Psoas muscle (tissue), 8 donors: ENCODE data around the gene TMF1. TPM values are rescaled to one million over a fixed set of nuclear protein-coding genes. Genes with fewer than 3 reads are reported as not detected.

ENCODE experiments used
- ATAC-seq, 4 donors: fragments of 200-7000 bp; cut with Tn5 transposase; one replicate each; pipeline ENCODE4 v1.9.1; 2020; ENCODE audit warnings: moderate library complexity in 3 of 4, mild to moderate bottlenecking in 2 of 4
- DNase-seq, 2 donors: peaks; one replicate each; pipeline ENCODE4 v3.0.0-alpha.2; 2020
- H3K27ac ChIP-seq: fragments of 200-600 bp; one replicate; pipeline ENCODE4 v1.8.0; 2022
- H3K27me3 ChIP-seq, 3 donors: fragments of 200-600 bp in 1 of 3; one replicate each; pipeline versions ENCODE4 v1.6.1 to v1.8.0; 2013 to 2022; ENCODE audit warnings: low read length in 2 of 3, mild to moderate bottlenecking in 2 of 3, moderate library complexity in 1 of 3; ENCODE audit not compliant: insufficient read depth in 3 of 3
- H3K36me3 ChIP-seq, 2 donors: fragments of 200-600 bp in 1 of 2; one replicate each; pipeline versions ENCODE4 v1.6.1 to v1.8.0; 2013 to 2022; ENCODE audit warnings: low read depth in 1 of 2, mild to moderate bottlenecking in 1 of 2, moderate library complexity in 1 of 2; ENCODE audit not compliant: insufficient read depth in 1 of 2
- H3K4me1 ChIP-seq: fragments of 200-600 bp; one replicate; pipeline ENCODE4 v1.8.0; 2022
- H3K4me3 ChIP-seq: fragments of 200-600 bp; one replicate; pipeline ENCODE4 v1.8.0; 2022; ENCODE audit warnings: mild to moderate bottlenecking
- H3K9me3 ChIP-seq: fragments of 200-600 bp; one replicate; pipeline ENCODE4 v1.8.0; 2022
- WGBS, 3 donors: extraction: QIAGEN DNeasy Blood & Tissue Kit; methylation state at CpG; one replicate each; pipeline versions ENCODE4 v1.1.6 to v1.1.7; 2013; 5-methylcytosine and 5-hydroxymethylcytosine counted together
- intact Hi-C, 2 donors: fragments of 100-400 bp; cut with DNase I; formaldehyde crosslinking; loops; one replicate each; pipeline versions ENCODE4 v1.11.0 to v1.14.2; 2022
- polyA plus RNA-seq, 3 donors: library from polyadenylated mRNA; stranded (reverse); fragments of 200-250 nt; gene quantifications; one replicate each; pipeline ENCODE4 v1.2.3, GENCODE V29; 2013
- total RNA-seq, 4 donors: library from RNA; stranded (reverse); fragmentation: NEBNext Ultra II Directional in 2 of 4; extraction: Animal tissue kit (Norgen Biotek cat#: 25700) in 2 of 4; gene quantifications; one replicate each; pipeline versions ENCODE4 v1.2.1 to v1.2.4, GENCODE V29; 2021 to 2023
- TF ChIP-seq, protein P1 (sequence below): fragments of 200-600 bp; IDR thresholded peaks from one replicate; pipeline ENCODE4 v1.8.0; 2022; ENCODE audit warnings: antibody characterized with exemption
- donor health status: healthy with polysubstance abuse.
- donor health status: DM: no; HTN: no; CAD: no; lungs with moderate emphysema.
- donor health status: Bipolar disorder and iron deficiency.
- donor health status: healthy.
- donor health status: DM: yes; HTN: yes; CAD: no.
- donor health status: DM: no; HTN: no; CAD: no.
- donor health status: DM: no; HTN: no; CAD: no.
- donor health status: DM: yes; HTN: yes; CAD: no.

Gene TMF1
- total and polyA plus RNA-seq, 7 donors: 6.7 to 31.5 (median 25.9) TPM

DNA sequence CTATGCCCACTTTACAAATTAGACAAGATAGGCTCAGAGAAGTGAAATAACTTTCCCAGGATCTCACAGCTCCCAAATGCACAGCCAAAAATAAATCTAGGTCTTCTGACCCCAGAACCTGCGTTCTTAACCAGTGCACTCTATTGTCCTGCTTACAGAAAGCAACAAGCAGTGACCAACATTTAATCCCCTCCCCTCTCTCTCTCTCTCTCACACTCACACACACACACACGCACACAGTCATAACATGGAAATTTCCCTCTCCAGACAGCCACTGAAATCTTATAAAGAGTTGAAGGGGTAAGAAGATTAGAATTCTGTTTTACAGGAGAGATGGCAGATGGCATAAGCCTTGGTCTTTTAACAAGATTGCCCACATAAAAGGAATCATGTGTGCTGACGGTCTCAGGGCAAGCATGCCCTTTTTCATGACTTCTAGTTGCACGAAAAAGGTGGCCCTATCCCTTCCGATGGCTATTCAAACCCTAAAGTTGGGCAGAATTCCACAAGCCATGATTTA is 68.1 kb downstream of the TMF1 start:
- Histone ChIP-seq H3K9me3 (no peaks in the 10 kb centered on the region), H3K36me3 (peaks cover 37 to 100% of the 10 kb centered on the region in 2 donors), H3K4me3 (no peak overlapping the region), H3K4me1 (no peaks in the 10 kb centered on the region), H3K27me3 (no peaks in the 10 kb centered on the region), H3K27ac (no peak overlapping the region)
- intact Hi-C loops: no loop called here
- DNase-seq (no peak), ATAC-seq (no peak)
- TF ChIP-seq, protein P1, sequence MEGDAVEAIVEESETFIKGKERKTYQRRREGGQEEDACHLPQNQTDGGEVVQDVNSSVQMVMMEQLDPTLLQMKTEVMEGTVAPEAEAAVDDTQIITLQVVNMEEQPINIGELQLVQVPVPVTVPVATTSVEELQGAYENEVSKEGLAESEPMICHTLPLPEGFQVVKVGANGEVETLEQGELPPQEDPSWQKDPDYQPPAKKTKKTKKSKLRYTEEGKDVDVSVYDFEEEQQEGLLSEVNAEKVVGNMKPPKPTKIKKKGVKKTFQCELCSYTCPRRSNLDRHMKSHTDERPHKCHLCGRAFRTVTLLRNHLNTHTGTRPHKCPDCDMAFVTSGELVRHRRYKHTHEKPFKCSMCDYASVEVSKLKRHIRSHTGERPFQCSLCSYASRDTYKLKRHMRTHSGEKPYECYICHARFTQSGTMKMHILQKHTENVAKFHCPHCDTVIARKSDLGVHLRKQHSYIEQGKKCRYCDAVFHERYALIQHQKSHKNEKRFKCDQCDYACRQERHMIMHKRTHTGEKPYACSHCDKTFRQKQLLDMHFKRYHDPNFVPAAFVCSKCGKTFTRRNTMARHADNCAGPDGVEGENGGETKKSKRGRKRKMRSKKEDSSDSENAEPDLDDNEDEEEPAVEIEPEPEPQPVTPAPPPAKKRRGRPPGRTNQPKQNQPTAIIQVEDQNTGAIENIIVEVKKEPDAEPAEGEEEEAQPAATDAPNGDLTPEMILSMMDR: no peak
- WGBS, 3 donors: 83 to 93% (median 86%) methylated on average over 5 of the region's 5 CpGs

DNA sequence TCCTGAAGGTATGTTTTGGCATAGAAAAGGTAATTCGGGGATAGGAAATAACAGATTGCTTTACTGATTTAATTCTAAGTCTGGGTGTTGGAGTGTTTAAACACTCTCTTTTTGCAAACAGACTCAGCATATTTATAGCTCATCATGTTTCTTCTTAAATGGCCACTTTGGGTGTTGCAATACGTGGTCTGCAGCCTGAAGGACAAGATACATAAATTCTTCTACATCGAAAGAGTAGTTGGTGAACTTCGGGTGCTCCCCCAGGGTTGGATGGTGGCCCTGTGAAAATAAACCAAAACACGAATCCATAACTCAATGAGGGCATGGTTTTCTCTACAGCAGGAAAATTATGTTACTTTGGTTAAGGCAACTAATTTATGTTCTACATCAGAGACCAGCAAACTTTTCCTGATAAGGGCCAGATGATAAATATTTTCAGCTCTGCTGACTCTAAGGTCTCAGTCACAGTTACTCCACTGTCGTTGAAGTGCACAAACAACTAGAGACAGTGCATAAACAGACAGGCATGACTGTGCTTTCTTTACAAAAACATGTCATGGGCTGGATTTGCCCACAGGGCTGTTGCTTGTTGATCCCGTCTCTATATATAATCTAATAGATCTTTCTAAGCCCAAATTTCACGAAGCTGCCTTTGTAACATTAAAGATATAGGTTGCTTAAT is 74.5 kb downstream of the TMF1 start:
- ATAC-seq: no peak
- no peak overlapping the region for H3K27ac ChIP-seq
- H3K27me3 ChIP-seq: no peaks in the 10 kb centered on the region
- H3K9me3 ChIP-seq: no peaks in the 10 kb centered on the region
- 83 to 88% (median 86%) methylated on average over 8 of the region's 8 CpGs for WGBS, 3 donors
- H3K4me1 ChIP-seq: no peaks in the 10 kb centered on the region
- DNase-seq: no peak
- intact Hi-C loops: no loop called here
- H3K4me3 ChIP-seq: no peak overlapping the region
- TF ChIP-seq, protein P1: no peak
- H3K36me3 ChIP-seq: peaks cover 18 to 83% of the 10 kb centered on the region in 2 donors

DNA sequence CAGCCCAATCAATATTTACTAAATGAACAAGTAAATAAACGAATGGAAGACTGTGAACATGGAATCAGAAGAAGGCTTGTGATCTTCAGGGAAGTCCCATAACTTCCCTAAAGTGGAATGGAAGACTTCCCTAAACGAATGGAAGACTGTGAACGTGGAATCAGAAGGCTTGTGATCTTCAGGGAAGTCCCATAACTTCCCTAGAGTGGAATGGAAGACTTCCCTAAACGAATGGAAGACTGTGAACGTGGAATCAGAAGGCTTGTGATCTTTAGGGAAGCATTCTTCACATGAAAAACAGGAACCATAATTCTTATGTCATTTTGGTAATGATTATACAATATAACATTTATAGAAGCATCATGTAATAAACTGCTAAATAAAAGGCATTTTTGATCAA is 77.4 kb downstream of the TMF1 start:
- H3K4me3 ChIP-seq: no peak overlapping the region
- intact Hi-C loops: no loop called here
- no peaks in the 10 kb centered on the region for H3K27me3 ChIP-seq
- peaks cover 10 to 54% of the 10 kb centered on the region in 2 donors for H3K36me3 ChIP-seq
- no peaks in the 10 kb centered on the region for H3K4me1 ChIP-seq
- no peak overlapping the region for H3K27ac ChIP-seq
- ATAC-seq: no peak
- TF ChIP-seq, protein P1: no peak
- WGBS, 3 donors: 83 to 90% (median 84%) methylated on average over 5 of the region's 5 CpGs
- DNase-seq: no peak
- H3K9me3 ChIP-seq: no peaks in the 10 kb centered on the region

DNA sequence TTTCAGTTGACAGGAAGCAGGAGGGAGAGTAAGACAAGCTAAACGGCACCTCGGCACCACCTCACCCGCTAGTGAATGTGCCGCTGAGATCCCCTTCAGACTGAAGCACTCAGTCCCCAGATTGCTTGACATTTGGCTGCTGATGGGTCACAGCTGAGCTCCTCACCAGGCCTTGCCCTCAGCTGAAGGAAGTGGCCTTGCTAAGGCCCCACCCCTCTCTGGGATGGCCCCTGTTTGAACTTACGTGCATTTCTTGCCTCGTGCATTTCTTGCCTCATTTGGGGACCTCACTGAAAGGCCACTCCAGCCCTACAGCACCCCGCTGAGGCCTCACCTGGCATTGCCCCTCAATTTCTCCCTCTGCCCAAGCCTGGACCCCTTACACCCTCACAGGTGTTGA is 78.5 kb downstream of the TMF1 start:
- Histone ChIP-seq H3K4me1 (no peaks in the 10 kb centered on the region), H3K36me3 (peaks cover 7 to 44% of the 10 kb centered on the region in 2 donors), H3K27ac (no peak overlapping the region), H3K4me3 (no peak overlapping the region), H3K27me3 (no peaks in the 10 kb centered on the region), H3K9me3 (no peaks in the 10 kb centered on the region)
- intact Hi-C loops: no loop called here
- TF ChIP-seq, protein P1: no peak
- ATAC-seq: peak in 3 of 4 donors; percentile 27 to 30 (median 27)
- WGBS, 3 donors: 61 to 74% (median 64%) methylated on average over 7 of the region's 7 CpGs
- no peak for DNase-seq
